Stimulated activated CD4-positive, alpha-beta T cell treated with anti-CD3 and anti-CD28 coated beads, Interleukin-12 subunit alpha, Interleukin-12 subunit beta, amount 100 ng/mL, for 48 hours (primary cell): ENCODE measurements around the gene TNPO3.
"Not testable (repeated sequence)": the region's sequence is repeated elsewhere in the genome, so short reads cannot be mapped to it uniquely, and the experiment has no call there.

Experiments used
- DNase-seq, 3 donors: peaks; one replicate each; pipeline ENCODE4 v3.0.0-alpha.2; 2020; ENCODE audit warnings: low read depth in 2 of 3, low spot score in 1 of 3

The TNPO3 gene

DNA sequence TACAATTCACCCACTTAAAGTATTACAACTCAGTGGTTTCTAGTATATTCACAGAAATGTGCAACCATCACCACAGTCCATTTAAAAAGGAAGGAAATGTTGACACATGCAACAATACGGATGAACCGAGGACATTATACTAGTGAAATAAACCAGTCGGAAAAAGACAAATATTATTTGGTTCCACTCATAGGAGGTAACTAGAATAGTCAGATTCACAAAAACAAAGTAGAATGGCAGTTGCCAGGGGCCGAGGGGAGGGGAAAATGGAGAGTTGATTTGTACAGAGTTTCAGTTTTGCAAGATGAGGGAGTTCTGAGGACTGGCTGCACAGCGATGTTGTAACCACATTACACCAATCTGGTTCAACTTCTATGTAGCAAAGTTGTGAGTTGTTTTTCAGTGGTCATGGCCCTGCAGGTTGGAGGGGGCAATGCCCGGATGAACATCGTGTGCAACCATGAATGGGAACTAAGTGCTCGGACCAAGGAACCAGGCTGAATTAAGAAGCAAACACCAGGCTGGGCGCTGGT, 17.6 kb upstream of the TNPO3 start:
- no peak for DNase-seq

DNA sequence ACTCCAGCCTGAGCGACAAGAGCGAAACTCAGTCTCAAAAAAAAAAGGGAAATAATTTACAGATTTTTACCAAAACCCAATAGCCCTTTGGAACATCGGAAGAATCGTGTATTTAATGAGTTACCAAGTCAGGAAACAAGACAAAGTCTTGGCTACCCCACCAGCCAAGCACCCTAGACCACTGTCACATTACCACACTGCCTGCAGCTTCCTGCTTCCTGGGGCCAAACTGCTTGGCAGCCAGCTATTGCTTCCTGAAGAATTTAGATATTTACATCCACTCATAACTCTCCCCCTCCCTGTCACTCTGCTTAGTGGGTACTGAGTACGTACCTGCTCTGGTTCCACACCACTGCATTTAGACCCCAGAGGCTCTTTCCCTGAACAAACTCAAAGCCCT, 14.1 kb upstream of the TNPO3 start:
- DNase-seq, result no peak

DNA sequence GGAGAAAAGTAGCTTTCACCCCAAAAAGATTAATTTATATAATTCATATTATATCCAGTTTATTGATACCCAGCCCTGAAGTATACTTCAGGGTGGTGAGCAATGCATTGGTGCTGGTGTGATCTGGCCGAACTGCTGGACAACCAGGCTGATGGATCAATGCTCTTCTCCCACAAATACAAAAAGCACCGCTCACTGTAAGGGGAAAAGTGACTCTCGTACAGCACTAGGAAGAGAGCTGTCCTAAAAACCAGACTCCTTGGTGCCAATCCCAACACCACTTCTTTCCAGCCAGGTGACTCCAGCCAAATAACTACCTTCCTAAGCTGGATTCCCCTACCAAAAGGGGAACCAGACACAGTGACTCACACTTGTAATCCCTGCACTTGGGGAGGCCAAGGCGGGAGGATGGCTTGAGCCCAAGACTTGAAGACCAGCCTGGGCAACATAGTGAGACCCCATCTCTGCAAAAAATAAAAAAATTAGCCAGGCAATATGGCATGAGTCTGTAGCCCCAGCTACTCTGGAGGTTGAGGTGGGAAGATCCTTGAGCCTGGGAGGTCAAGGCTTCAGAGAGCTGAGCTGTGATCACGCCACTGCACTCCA, 13.1 kb upstream of the TNPO3 start:
- DNase-seq, result no peak

DNA sequence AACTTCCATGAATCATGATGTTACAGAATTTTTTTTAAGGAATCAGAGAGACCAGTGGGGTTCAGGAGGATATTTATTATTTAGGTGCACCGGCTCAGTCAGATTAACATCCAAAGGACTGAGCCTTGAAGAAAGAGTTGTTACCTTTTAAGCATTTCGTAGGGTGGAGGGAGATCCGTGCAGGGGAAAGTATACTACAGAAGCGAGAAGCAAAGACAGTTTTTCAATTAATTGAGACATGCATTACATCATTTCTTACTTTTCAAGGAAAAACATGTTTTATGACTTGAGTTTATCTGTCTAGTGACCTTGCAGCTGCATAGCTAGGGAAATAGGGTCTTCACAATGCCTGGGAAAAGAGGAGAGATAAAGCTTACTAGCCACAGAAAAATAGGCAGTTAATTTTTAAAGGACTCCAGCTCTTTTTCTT, 12.2 kb upstream of the TNPO3 start:
- not testable (repeated sequence) for DNase-seq

DNA sequence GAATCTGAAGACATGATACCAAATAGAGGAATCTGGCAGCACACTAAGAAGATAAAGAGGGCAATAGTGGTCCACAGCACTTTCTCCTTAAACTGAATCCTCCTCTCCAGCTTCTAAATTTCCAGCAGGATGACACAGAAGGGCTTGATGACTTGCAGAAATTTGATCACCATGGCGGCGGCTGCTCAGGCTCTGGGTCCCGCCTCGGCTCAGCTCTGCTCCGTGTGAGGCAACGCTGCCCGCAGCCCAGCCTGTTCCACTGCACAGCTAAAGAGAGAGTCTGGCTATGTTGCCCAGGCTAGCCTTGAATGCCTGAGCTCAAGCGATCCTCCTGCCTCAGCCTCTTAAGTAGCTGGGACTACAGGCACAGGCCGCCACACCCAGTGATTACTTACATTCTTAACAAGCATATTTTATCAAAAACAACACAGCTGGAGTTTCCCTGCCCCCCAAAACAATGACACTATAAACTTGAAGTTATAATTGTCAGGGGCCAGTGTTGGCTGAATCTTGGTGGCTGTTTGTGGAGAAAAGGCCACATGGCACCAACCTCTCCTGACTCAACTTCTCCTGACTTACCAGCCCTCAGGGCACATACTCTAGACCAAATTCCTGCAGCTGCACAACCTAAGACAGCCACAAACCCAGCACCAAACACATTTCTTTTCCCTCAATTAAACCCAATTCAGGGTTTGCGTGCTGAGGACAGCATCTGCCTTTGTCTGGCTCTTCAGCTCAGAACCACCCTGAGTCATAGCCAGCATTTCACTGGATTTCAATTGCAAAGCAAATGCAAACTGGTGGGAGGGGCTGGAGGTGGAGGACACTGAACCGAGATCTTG, 11.6 kb upstream of the TNPO3 start:
- no peak for DNase-seq

DNA sequence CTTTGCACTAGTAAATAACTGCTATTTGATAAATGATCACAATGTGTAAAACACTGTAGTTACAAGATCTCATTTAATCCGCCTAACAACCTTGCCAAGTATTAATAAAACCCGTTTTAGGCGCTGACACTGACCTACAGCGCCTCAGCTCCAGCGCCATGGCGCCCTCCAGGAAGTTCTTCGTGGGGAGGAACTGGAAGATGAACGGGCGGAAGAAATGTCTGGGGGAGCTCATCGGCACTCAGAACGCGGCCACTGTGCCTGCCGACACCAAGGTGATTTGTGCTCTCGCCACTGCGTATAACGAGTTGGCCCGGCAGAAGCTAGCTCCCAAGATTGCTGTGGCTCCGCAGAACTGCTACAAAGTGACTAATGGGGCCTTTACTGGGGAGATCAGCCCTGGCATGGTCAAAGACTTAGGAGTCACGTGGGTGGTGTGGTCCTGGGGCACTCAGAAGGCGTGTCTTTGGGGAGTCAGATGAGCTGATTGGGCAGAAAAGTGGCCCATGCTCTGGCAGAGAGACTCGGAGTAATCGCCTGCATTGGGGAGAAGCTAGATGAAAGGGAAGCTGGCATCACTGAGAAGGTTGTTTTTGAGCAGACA, 1.1 kb upstream of the TNPO3 start:
- DNase-seq, result no peak

DNA sequence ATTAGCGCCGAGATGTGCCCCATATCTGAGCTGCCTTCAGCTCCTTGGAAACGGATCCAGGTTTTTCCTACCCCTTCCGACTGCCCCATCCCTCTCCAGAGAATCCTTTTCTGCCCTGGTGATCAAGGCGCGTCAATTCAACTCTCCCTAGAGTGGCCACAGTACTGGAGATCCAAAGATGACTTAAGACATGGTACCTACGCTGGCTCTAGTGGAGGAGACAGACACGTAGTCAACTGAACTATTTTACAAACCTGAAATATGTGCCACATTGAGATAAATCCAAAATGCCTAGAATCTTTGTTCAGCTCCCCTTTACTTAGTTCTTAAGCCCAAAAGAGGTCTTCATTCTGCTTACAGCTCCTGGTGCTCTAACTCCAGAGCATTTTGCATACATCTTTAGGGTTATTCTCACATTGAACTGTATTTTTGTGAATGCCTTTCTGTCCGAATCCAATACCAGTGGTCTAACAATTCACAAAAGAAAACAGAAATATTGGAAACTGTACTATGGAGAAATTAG, 444 bp upstream of the TNPO3 start:
- DNase-seq, result no peak

DNA sequence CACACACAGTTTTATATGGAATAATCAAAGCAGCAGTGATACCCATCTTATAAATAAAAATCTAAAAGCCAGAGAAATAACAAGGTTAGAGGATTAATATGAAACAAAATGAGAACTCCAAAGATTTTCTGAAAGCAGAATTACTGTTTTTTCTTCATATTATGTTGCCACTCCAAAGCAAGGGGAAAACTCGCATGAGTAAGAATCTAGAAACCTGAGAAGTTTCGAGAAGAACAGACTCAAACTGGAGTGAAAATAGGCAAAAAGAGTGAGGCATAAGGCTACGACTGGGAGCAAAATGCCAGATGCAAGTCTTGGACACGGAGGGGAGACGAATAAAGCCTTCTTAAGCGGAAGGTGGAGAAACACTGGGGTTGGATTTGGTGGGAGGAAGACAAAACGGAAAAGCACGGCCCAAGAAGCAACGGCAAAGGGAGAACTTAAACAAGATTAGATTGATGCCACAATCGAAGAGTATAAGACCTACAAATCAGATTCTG, 923 bp downstream of the TNPO3 start:
- DNase-seq, result no peak

DNA sequence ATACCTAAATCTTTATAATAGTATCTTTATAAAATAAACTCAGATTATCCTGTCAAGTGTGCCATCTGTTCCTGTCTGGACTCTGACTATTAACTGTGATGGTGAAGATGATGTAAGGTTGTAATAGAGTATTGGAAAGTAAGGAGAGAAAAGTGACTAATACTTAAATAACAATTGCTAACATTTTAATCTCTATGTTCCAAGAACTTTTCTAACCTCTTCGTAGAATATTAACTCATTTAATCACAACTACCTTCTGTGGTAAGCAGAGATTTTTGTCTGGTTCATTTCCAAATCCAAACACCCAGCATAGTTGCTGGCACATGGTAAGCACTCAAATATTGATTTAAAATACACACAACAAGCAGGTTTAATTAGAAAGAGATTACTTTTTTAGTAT, 2.5 kb downstream of the TNPO3 start:
- no peak for DNase-seq

DNA sequence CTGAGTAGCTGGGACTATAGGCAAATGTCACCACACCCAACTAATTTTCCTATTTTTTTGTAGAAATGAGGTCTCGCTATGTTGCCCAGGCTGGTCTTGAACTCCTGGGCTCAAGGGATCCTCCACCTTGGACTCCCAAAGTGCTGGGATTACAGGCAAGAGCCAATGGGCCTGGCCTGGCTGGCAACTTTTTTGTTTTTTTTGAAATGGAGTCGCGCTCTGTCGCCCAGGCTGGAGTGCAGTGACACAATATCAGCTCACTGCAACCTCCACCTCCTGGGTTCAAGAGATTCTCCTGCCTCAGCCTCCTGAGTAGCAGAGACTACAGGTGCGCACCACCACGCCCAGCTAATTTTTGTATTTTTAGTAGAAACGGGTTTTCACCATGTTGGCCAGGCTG, 3.5 kb downstream of the TNPO3 start:
- DNase-seq, result not testable (repeated sequence)

DNA sequence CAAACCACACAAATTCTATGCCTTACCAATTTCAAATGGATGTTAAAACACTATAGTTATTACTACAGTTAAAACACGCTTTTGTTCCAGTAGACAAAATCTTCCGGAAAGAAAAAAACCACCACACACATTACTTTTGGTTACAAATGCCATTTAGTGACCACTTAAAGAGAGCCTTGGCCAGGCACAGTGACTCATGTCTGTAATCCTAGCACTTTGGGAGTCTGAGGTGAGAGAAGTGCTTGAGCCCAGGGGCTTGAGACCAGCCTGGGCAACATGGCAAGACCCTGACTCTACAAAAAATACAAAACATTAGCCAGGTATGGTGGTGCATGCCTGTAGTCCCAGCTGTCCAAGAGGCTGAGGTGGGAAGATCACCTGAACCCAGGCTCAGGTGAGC, 7.2 kb downstream of the TNPO3 start:
- DNase-seq, result no peak

DNA sequence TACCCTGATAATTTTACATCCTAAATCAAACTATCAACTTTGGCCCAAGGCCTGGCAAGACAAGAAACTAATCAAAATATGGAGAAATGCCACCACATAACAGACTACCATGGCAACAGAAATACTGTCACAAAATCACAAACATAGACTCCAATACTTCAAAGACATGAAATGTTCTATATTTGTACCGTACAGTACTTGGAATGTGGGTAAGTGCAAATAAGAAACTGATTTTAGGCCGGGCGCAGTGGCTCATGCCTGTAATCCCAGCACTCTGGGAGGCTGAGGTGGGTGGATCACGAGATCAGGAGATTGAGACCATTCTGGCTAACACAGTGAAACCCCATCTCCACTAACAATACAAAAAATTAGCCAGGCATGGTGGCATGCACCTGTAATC, 9.2 kb downstream of the TNPO3 start:
- DNase-seq, result no peak

DNA sequence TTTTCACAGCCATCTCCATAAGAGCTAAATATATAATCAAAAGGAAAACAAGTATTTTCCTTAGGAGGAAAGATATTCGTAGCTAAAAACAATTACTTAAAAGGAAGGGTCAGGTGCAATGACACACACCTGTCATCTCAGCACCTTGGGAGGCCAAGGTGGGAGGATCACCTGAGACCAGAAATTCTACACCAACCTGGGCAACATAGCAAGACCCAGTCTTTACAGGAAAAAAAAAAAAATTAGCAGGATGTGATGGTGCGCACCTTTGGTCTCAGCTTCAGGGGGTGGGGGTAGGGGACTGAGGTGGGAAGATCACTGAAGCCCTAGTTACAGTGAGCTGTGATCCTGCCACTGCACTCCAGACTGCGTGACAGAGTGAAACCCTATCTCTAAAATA, 11.9 kb downstream of the TNPO3 start:
- DNase-seq, result no peak

DNA sequence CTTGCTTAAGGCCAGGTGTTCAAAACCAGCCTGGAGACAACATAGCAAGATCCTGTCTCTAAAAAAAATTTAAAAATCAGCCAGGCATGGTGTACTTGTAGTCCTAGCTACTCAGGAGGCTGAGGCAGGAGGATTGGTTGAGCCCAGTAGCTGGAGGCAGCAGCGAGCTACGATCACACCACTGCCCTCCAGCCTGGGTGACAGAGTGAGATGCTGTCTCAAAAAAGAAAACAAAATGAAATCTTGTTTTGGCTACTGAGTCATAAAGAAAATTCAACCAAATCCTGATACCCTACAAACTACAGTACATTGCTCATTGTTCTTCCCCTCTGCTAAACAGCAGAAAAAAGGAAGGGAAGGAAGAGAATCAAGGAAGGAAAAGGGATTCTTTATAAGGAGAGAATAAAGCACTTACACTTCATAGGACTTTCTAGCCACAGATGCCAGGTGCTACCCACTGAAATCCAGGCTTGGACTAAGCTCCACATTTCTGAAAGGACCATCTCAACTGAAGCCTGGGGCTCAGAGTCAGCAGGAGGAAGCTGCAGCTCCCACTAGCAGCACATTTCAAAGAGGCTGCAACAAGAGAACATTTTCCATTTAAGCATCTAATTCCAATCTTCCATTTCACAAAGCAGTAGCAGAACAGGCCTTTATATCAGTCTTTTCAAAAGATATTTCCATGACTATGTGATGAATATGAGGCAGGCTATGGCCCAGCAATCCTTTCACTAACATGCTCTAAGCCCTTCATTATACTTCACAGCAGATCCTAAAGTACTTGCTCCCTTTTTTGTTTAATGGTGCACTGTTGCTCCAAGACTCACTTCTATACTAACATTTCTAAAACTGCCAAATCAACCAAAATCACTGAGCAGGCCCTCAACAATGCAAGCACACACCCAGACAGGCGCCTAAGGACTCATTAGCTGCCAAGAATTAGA, 13.5 kb downstream of the TNPO3 start:
- no peak for DNase-seq

DNA sequence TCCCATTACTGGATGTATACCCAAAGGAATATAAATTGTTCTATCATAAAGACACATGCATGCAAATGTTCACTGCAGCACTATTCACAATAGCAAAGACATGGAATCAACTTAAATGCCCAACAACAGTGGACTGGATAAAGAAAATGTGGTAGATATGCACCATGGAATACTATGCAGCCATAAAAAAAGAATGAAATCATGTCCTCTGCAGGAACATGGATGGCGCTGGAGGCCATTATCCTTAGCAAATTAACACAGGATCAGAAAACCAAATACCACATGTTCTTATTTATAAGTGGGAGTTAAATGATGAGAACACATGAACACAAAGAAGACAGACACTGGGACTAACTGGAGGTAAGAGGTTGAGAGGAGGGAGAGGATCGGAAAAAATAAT, 16.4 kb downstream of the TNPO3 start:
- DNase-seq, result not testable (repeated sequence)

DNA sequence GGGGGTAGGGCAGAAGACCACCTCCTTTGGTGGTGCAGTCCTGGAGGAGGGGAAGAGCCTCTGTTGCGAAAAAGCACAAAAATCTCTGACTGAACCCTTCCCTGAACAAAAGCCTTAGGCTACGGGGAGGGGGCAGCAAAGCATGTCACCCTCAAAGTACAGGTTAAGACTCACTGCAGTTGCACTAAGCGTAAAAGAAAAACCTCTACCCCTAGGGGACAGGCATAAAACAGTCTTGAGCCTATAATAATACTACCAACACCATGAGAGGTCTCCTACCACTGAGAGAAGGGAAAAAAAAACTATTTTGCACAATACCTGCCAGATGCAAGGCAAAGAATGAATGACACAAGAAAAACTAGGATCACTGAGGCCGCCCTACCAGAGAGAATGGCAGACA, 17.3 kb downstream of the TNPO3 start:
- no peak for DNase-seq

DNA sequence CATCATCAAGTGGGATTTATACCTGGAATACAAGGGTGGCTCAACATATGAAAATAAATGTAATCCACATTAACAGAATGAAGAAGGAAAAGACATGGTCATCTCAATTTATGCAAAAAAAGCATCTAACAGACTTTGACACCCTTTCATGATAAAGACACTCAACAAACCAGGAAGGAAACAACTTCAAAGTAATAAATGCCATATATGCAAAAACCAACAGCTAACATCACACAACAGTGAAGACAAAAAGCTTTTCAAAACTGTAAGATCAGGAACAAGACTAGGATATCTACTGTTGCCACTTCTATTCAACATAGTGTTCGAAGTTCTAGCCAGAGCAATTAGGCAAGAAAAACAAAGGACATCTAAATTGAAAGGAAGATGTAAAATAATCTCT, 22.9 kb downstream of the TNPO3 start:
- no peak for DNase-seq

DNA sequence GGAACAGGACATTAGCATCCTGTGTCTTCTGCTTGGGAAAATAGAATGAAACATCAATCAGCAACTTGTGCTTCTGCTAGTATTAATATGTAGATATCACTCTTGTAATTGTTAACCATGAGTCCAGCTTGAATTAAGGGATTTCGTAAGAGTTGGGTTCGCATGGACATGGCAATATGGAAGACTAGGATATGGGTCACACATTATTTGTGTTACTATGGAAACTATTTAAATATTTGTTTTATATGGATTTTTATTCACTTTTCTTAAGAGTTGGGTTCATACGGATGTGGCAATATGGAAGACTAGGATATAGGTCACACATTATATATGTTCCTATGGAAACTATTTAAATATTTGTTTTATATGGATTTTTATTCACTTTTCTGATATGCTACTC, 24.5 kb downstream of the TNPO3 start:
- no peak for DNase-seq

DNA sequence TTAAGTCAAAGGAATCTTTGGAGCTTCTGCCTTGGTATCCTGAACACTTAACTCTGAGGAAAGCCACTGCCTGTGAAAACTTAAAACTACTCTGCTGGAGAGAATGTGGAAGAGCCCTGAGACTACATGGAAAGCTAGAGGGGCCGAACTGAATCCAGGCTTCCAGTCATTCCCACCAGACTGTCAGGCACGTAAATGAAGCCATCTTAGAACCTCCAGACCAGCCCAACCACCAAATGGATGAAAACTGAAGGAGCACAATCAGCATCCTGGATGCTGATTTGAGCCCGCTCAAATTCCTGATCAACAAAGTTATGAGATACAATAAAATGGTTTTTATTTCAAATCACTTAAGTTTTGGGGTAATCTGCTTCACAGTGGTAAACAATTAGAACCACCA, 30.8 kb downstream of the TNPO3 start:
- DNase-seq, result no peak

DNA sequence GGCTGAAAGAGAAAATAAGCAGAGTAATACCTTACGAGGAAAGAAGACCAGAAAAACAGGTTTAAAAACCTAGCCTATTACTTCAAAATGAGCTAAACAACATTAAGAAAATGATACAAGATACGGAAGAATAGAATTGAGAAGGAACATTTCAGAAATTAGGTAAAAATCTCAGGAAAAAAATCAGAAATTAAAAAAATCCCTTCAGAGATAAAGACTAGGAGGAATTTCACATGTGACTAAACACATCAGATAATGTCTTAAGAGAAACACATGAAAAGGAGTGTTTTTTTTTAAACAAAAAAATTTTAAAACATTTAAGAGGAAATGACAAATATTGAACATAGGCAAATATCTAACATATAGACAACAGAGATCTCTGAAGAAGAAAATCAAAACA, 33.3 kb downstream of the TNPO3 start:
- no peak for DNase-seq
